DOHH2 (cell line): ENCODE results near the gene GPR160.

Experiments
- H3F3A ChIP-seq: fragments of 200-600 bp; sonication (generic), shearing (Covaris generic); 2 replicates; pipeline ENCODE4 v1.6.0; 2016; ENCODE audit warnings: antibody characterized with exemption, mild to moderate bottlenecking; ENCODE audit not compliant: control insufficient read depth, insufficient read depth
- H3K27ac ChIP-seq: fragments of 200-600 bp; sonication (generic); 2 replicates; pipeline ENCODE4 v1.5.1; 2014; ENCODE audit warnings: low read depth, mild to moderate bottlenecking, low read length, moderate library complexity
- H3K27me3 ChIP-seq: fragments of 200-600 bp; sonication (generic); 2 replicates; pipeline ENCODE4 v1.6.1; 2014; ENCODE audit warnings: mild to moderate bottlenecking, low read length, mixed read lengths; ENCODE audit not compliant: control insufficient read depth
- H3K36me3 ChIP-seq: fragments of 200-600 bp; sonication (generic); 2 replicates; pipeline ENCODE4 v1.6.1; 2014; ENCODE audit warnings: mild to moderate bottlenecking, low read length, moderate library complexity, mixed read lengths; ENCODE audit not compliant: control insufficient read depth
- H3K4me1 ChIP-seq: fragments of 200-600 bp; sonication (generic); 2 replicates; pipeline ENCODE4 v1.6.1; 2014; ENCODE audit warnings: mild to moderate bottlenecking, low read length, mixed read lengths; ENCODE audit not compliant: control insufficient read depth
- H3K4me2 ChIP-seq: fragments of 200-600 bp; sonication (generic); 2 replicates; pipeline ENCODE4 v1.6.0; 2014; ENCODE audit warnings: mild to moderate bottlenecking, low read length, moderate library complexity
- H3K4me3 ChIP-seq: fragments of 200-600 bp; sonication (generic); 2 replicates; pipeline ENCODE4 v1.5.1; 2014; ENCODE audit warnings: mild to moderate bottlenecking, low read length, mixed read lengths
- H3K79me2 ChIP-seq: fragments of 200-600 bp; sonication (generic); 2 replicates; pipeline ENCODE4 v1.6.1; 2014; ENCODE audit warnings: mild to moderate bottlenecking, low read length, mixed read lengths; ENCODE audit not compliant: control insufficient read depth
- H3K9me2 ChIP-seq: fragments of 200-600 bp; sonication (generic); replicated peaks from 2 replicates; pipeline ENCODE4 v1.6.1; 2014; ENCODE audit warnings: mild to moderate bottlenecking, low read length, mixed read lengths; ENCODE audit not compliant: control insufficient read depth
- H3K9me3 ChIP-seq: fragments of 200-600 bp; sonication (generic); 2 replicates; pipeline ENCODE4 v1.6.1; 2014; ENCODE audit warnings: antibody characterized with exemption, low read length, mixed read lengths; ENCODE audit not compliant: control insufficient read depth, insufficient read depth
- H4K20me1 ChIP-seq: fragments of 200-600 bp; sonication (generic); 2 replicates; pipeline ENCODE4 v1.6.0; 2014; ENCODE audit warnings: low read depth, mild to moderate bottlenecking, antibody characterized with exemption, low read length, moderate library complexity; ENCODE audit not compliant: control insufficient read depth, insufficient read depth
- CTCF ChIP-seq: fragments of 200-600 bp; sonication (generic); IDR thresholded peaks from one replicate; pipeline ENCODE4 v1.5.1; 2014; ENCODE audit warnings: antibody characterized with exemption, mild to moderate bottlenecking, low read depth, low read length; ENCODE audit not compliant: poor library complexity, severe bottlenecking
- EZH2phosphoT487 ChIP-seq: fragments of 200-600 bp; sonication (generic); IDR thresholded peaks from 2 replicates; pipeline ENCODE4 v1.6.1; 2017; ENCODE audit warnings: borderline replicate concordance, mild to moderate bottlenecking, antibody characterized with exemption, low read length, moderate library complexity, mixed read lengths

GPR160 gene

DNA sequence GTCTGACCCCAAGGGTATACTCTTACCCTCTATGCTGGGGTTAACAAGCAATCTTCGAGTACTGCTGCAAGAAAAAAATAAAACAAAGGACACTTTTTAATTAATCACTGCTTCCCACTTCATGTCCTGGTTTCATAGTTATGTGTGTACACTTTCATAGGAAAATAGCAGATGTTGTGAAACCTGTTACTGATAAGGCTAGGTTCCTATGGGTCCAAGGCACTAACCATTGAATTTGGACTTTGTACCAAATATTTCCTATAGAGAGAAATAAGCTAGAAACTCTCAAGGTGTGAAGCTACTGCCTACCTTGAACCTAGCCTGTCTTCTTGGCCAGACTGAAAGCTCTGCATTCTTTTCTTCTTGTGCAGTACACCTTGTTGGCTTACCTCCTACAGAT is 14.6 kb upstream of the GPR160 start:
- H3K4me1 ChIP-seq = no peaks in the 10 kb centered on the region
- no peaks in the 10 kb centered on the region for H3K9me2 ChIP-seq
- 0 out of 2 replicates have a peak, but pooled peaks cover 2% of the 10 kb centered on the region for H3F3A ChIP-seq
- no peak for TF ChIP-seq EZH2phosphoT487
- no peak for TF ChIP-seq CTCF
- H3K9me3 ChIP-seq = no peaks in the 10 kb centered on the region
- H3K4me3 ChIP-seq = no peak overlapping the region
- H3K27ac ChIP-seq = no peak overlapping the region
- no peaks in the 10 kb centered on the region for H3K79me2 ChIP-seq
- no peak overlapping the region for H3K4me2 ChIP-seq
- no peaks in the 10 kb centered on the region for H4K20me1 ChIP-seq
- no peaks in the 10 kb centered on the region for H3K27me3 ChIP-seq
- H3K36me3 ChIP-seq = no peaks in the 10 kb centered on the region

- Histone ChIP-seq H3K9me2 (no peaks in the 10 kb centered on the region), H3K79me2 (no peaks in the 10 kb centered on the region), H3K27me3 (no peaks in the 10 kb centered on the region), H3K4me1 (no peaks in the 10 kb centered on the region), H3F3A (0 out of 2 replicates have a peak, but pooled peaks cover 2% of the 10 kb centered on the region), H3K36me3 (no peaks in the 10 kb centered on the region), H3K27ac (no peak overlapping the region), H3K9me3 (no peaks in the 10 kb centered on the region), H4K20me1 (no peaks in the 10 kb centered on the region), H3K4me2 (no peak overlapping the region), H3K4me3 (no peak overlapping the region)
- no peak for TF ChIP-seq EZH2phosphoT487
Observed at GRCh38 chr3:170024581-170024980, 13.2 kb upstream of the GPR160 start.

DNA sequence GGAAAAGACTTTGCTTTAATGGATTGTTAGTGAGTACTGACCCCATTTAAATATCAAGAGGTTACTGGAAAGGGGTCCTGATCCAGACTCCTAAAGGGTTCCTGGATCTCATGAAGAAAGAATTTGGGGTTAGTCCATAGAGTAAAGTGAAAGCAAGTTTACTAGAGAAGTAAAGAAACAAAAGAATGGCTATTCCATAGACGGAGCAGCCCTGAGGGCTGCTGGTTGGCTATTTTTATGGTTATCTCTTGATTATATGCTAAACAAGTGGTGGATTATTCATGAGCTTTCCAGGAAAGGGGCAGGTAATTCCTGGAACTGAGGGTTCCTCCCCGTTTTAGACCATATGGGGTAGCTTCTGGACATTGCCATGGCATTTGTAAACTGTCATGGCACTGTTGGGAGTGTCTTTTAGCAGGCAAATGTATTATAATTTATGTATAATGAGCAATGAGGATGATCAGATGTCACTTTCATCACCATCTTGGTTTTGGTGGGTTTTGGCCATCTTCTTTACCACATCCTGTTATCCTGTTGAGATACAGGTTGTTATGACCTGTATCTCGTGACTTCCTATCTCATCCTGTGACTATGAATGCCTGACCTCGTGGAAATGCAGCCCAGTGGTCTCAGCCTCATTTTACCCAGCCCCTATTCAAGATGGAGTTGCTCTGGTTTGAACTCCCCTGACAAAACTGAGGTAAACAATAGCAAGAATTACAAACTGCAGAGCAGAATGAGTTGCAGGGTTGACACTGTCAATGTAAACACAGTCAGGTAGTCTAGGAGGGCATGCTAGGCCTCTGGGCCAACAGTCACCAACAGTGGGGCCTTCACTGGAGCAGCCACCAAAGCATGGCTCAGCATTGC is 10.3 kb upstream of the GPR160 start:
- Histone ChIP-seq H3F3A (no peaks in the 10 kb centered on the region), H3K79me2 (no peaks in the 10 kb centered on the region), H3K27me3 (no peaks in the 10 kb centered on the region), H3K9me3 (no peaks in the 10 kb centered on the region), H3K4me1 (no peaks in the 10 kb centered on the region), H3K4me2 (no peak overlapping the region), H4K20me1 (no peaks in the 10 kb centered on the region), H3K4me3 (no peak overlapping the region), H3K9me2 (no peaks in the 10 kb centered on the region), H3K27ac (no peak overlapping the region), H3K36me3 (no peaks in the 10 kb centered on the region)
- TF ChIP-seq EZH2phosphoT487 = no peak
- no peak for TF ChIP-seq CTCF

GRCh38 chr3:170033489-170033888 is 4.3 kb upstream of the GPR160 start:
- Histone ChIP-seq H3K27ac (no peak overlapping the region), H3K4me2 (no peak overlapping the region), H3K9me2 (no peaks in the 10 kb centered on the region), H3K4me1 (peaks cover 12% of the 10 kb centered on the region), H3F3A (no peaks in the 10 kb centered on the region), H3K4me3 (no peak overlapping the region), H3K36me3 (no peaks in the 10 kb centered on the region), H3K79me2 (no peaks in the 10 kb centered on the region), H4K20me1 (no peaks in the 10 kb centered on the region), H3K9me3 (no peaks in the 10 kb centered on the region), H3K27me3 (no peaks in the 10 kb centered on the region)
- TF ChIP-seq CTCF (no peak), EZH2phosphoT487 (no peak)
